Endothelial cell of umbilical vein (primary cell): ENCODE measurements around the gene WRAP53. TPM values are rescaled to one million over a fixed set of nuclear protein-coding genes. Genes with fewer than 3 reads are reported as not detected.
A peak's percentile ranks its signal among the peaks of the same experiment; 100 is the strongest.

ENCODE experiments used
- BruUV-seq: library from RNA; stranded (reverse); fragments of 400-500 nt; replicated peaks from 2 replicates; lab custom pipeline; 2021; lab: Mats Ljungman, UMichigan
- CTCF ChIA-PET: fragments of 300-600, 350-600 bp; sonication (Branson Sonifier 250); formaldehyde crosslinking; loops from one replicate; lab custom pipeline; 2021; ENCODE audit warnings: antibody characterized with exemption, inconsistent platforms; lab: Charles Lee
- POLR2A ChIA-PET: fragments of 300-600, 350-600 bp; sonication (Branson Sonifier 250); formaldehyde crosslinking; loops from one replicate; lab custom pipeline; 2021; ENCODE audit warnings: antibody characterized with exemption, inconsistent platforms; lab: Charles Lee
- DNase-seq: peaks from one replicate; pipeline ENCODE4 v3.0.0-alpha.2; 2011; ENCODE audit warnings: low read depth, low spot score
- FAIRE-seq: peaks from 2 replicates; lab custom pipeline; 2011; peaks lifted over from hg19 to GRCh38; lab: Jason Lieb, UNC
- H2AFZ ChIP-seq: 2 replicates; pipeline ENCODE4 v1.6.0; 2012; ENCODE audit warnings: low read depth, low read length, control low read depth, inconsistent platforms
- H3K27ac ChIP-seq: 2 replicates; pipeline ENCODE4 v1.5.1; 2011; ENCODE audit warnings: low read depth, mild to moderate bottlenecking, control low read depth, low read length, moderate library complexity; ENCODE audit not compliant: insufficient read depth
- H3K27me3 ChIP-seq, 2 experiments: 2 replicates each; pipeline versions ENCODE4 v1.6.0 to v1.6.1; 2011; ENCODE audit warnings: low read length in 2 of 2, mixed read lengths in 1 of 2; ENCODE audit not compliant: control insufficient read depth in 2 of 2, insufficient read depth in 2 of 2
- H3K36me3 ChIP-seq, 2 experiments: 2 replicates in 1 of 2; 3 replicates in 1 of 2; pipeline ENCODE4 v1.5.1; 2011; ENCODE audit warnings: low read length in 2 of 2, mild to moderate bottlenecking in 1 of 2, moderate library complexity in 1 of 2; ENCODE audit not compliant: control insufficient read depth in 2 of 2, insufficient read depth in 2 of 2; ENCODE audit errors: extremely low read depth in 1 of 2
- H3K4me1 ChIP-seq: 3 replicates; pipeline ENCODE4 v1.5.1; 2011; ENCODE audit warnings: mild to moderate bottlenecking, low read length; ENCODE audit not compliant: control insufficient read depth, insufficient read depth; ENCODE audit errors: extremely low read depth
- H3K4me2 ChIP-seq: 2 replicates; pipeline ENCODE4 v1.6.1; 2011; ENCODE audit warnings: low read length, control low read depth, mixed read lengths; ENCODE audit not compliant: insufficient read depth
- H3K4me3 ChIP-seq, 3 experiments: fragments of 200-600 bp in 1 of 3; sonication (generic), shearing (Covaris generic) in 1 of 3; replicated peaks in 1 of 3; 2 replicates each; pipeline ENCODE4 v1.5.1; 2011 to 2016; ENCODE audit warnings: control low read depth in 3 of 3, low read length in 3 of 3, mild to moderate bottlenecking in 2 of 3, inconsistent platforms in 1 of 3, low read depth in 1 of 3, moderate library complexity in 1 of 3; ENCODE audit not compliant: insufficient read depth in 1 of 3
- H3K79me2 ChIP-seq: 2 replicates; pipeline ENCODE4 v1.6.0; 2012; ENCODE audit warnings: low read length, inconsistent platforms; ENCODE audit not compliant: control insufficient read depth, insufficient read depth
- H3K9ac ChIP-seq: replicated peaks from 2 replicates; pipeline ENCODE3; 2011; ENCODE audit warnings: low read length, control low read depth; ENCODE audit not compliant: insufficient read depth; ENCODE audit errors: extremely low read depth
- H3K9me1 ChIP-seq: replicated peaks from 3 replicates; pipeline ENCODE4 v1.6.0; 2011; ENCODE audit warnings: mild to moderate bottlenecking, low read length; ENCODE audit not compliant: control insufficient read depth, insufficient read depth; ENCODE audit errors: extremely low read depth
- H3K9me3 ChIP-seq: replicated peaks from 2 replicates; pipeline ENCODE4 v1.5.1; 2012; ENCODE audit warnings: low read length, inconsistent platforms; ENCODE audit not compliant: control insufficient read depth, insufficient read depth
- H4K20me1 ChIP-seq: replicated peaks from 2 replicates; pipeline ENCODE3; 2011; ENCODE audit warnings: mild to moderate bottlenecking, low read length; ENCODE audit not compliant: control insufficient read depth, insufficient read depth; ENCODE audit errors: extremely low read depth
- GATA2 ChIP-seq: IDR thresholded peaks from 2 replicates; pipeline ENCODE4 v1.7.0; 2011; ENCODE audit warnings: low read depth, mild to moderate bottlenecking, moderate library complexity, mixed read lengths, low read length; ENCODE audit not compliant: insufficient read length, insufficient read depth
- dilution Hi-C: fragments of 300-500 bp; cut with MboI; formaldehyde crosslinking; loops from one replicate; pipeline ENCODE4 v1.15.0; 2019; ENCODE audit warnings: low sequenced_read_pairs; ENCODE audit not compliant: extremely low pct_ligation_motif_present
- intact Hi-C: fragments of 100-400 bp; cut with micrococcal nuclease; formaldehyde crosslinking; loops from one replicate; pipeline ENCODE4 v1.10.0; 2022
- polyA plus RNA-seq, 4 experiments: library from polyadenylated mRNA; depleted of rRNA in 3 of 4; stranded (reverse) in 3 of 4; unstranded in 1 of 4; fragments of >200 nt; gene quantifications; 2 replicates each; pipeline versions ENCODE4 v1.2.1 to v1.2.3, GENCODE V29; 2011 to 2012; ENCODE audit warnings: missing spikeins in 1 of 4
- total RNA-seq: library from RNA; stranded (reverse); gene quantifications from 2 replicates; pipeline ENCODE4 v1.2.3, GENCODE V29; 2021
- TF ChIP-seq, protein P1 (sequence below), 2 donors: IDR thresholded peaks; 1 replicate in 1 of 2; 2 replicates in 1 of 2; pipeline ENCODE4 v1.5.1; 2011; ENCODE audit warnings: low read length in 2 of 2, mild to moderate bottlenecking in 2 of 2, moderate library complexity in 2 of 2, control low read depth in 1 of 2, inconsistent platforms in 1 of 2, low read depth in 1 of 2; ENCODE audit not compliant: insufficient read depth in 1 of 2; ENCODE audit errors: extremely low read depth in 1 of 2
- TF ChIP-seq, protein P2 (sequence below): IDR thresholded peaks from 2 replicates; pipeline ENCODE4 v1.6.1; 2011; ENCODE audit not compliant: insufficient read depth, insufficient read length

Gene WRAP53
- total and polyA plus RNA-seq, 2 donors (not counting 3 experiments of a cell fraction or from before 2014, with no cell fraction given), result 17.9 to 28.0 TPM

DNA sequence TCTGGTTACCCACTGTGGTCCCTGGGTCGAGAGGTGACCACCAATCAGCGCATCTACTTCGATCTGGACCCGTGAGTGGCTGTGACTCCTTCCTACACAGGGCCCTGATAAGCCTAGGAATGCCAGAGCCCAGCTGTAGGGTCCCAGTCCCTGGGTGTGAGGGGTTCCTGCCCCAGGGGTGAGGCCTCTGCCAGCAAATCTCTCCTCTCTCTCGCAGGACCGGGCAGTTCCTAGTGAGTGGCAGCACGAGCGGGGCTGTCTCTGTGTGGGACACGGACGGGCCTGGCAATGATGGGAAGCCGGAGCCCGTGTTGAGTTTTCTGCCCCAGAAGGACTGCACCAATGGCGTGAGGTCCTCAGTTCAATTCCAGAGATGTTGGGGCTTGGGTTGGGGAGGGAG lies 14.5 kb downstream of the WRAP53 start:
- FAIRE-seq, result no peak
- TF ChIP-seq, protein P1, sequence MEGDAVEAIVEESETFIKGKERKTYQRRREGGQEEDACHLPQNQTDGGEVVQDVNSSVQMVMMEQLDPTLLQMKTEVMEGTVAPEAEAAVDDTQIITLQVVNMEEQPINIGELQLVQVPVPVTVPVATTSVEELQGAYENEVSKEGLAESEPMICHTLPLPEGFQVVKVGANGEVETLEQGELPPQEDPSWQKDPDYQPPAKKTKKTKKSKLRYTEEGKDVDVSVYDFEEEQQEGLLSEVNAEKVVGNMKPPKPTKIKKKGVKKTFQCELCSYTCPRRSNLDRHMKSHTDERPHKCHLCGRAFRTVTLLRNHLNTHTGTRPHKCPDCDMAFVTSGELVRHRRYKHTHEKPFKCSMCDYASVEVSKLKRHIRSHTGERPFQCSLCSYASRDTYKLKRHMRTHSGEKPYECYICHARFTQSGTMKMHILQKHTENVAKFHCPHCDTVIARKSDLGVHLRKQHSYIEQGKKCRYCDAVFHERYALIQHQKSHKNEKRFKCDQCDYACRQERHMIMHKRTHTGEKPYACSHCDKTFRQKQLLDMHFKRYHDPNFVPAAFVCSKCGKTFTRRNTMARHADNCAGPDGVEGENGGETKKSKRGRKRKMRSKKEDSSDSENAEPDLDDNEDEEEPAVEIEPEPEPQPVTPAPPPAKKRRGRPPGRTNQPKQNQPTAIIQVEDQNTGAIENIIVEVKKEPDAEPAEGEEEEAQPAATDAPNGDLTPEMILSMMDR (IDR thresholded peaks at IDR 0.05; ENCODE audit: extremely low read depth in 1 of 2, insufficient read depth in 1 of 2, low read depth in 1 of 2, low read length in 2 of 2), result no peak
- no peak for TF ChIP-seq GATA2
- TF ChIP-seq, protein P2, sequence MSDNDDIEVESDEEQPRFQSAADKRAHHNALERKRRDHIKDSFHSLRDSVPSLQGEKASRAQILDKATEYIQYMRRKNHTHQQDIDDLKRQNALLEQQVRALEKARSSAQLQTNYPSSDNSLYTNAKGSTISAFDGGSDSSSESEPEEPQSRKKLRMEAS, result no peak
- BruUV-seq, result TSS peak; percentile 39

More for the DNA sequence above, 14.5 kb downstream of the WRAP53 start:
- intact Hi-C loops, result no loop called here
- Histone ChIP-seq H2AFZ (no peak overlapping the region), H3K9ac (no peak overlapping the region), H3K36me3 (peaks cover 0 to 8% of the 10 kb centered on the region in 2 experiments), H3K79me2 (no peaks in the 10 kb centered on the region), H3K27me3 (peaks cover 33 to 35% of the 10 kb centered on the region in 2 experiments), H3K9me3 (no peaks in the 10 kb centered on the region), H3K9me1 (no peaks in the 10 kb centered on the region), H3K4me1 (peaks cover 3% of the 10 kb centered on the region), H3K4me2 (no peak overlapping the region), H3K27ac (no peak overlapping the region), H4K20me1 (no peaks in the 10 kb centered on the region), H3K4me3 (no peak overlapping the region)
- ChIA-PET POLR2A (interaction anchor here (0.7 kb wide), 1 partner anchor 37 kb away, joined by 4 read pairs; no protein-coding TSS in a partner anchor), CTCF (interaction anchor here (0.6 to 5.1 kb wide), 2 partner anchors 13 to 657 kb away, joined by 3 to 45 read pairs; partner anchors contain the start of gene DNAH2)
- DNase-seq, result no peak
- dilution Hi-C loops, result no loop called here
